GM15510 (cell line): ENCODE data around the gene CTSH.

Experiments
- POLR2A ChIP-seq: IDR thresholded peaks from 3 replicates; pipeline ENCODE4 v1.6.1; 2011; ENCODE audit warnings: borderline replicate concordance; ENCODE audit not compliant: insufficient read length; ENCODE audit errors: extremely low read depth

The CTSH gene

DNA sequence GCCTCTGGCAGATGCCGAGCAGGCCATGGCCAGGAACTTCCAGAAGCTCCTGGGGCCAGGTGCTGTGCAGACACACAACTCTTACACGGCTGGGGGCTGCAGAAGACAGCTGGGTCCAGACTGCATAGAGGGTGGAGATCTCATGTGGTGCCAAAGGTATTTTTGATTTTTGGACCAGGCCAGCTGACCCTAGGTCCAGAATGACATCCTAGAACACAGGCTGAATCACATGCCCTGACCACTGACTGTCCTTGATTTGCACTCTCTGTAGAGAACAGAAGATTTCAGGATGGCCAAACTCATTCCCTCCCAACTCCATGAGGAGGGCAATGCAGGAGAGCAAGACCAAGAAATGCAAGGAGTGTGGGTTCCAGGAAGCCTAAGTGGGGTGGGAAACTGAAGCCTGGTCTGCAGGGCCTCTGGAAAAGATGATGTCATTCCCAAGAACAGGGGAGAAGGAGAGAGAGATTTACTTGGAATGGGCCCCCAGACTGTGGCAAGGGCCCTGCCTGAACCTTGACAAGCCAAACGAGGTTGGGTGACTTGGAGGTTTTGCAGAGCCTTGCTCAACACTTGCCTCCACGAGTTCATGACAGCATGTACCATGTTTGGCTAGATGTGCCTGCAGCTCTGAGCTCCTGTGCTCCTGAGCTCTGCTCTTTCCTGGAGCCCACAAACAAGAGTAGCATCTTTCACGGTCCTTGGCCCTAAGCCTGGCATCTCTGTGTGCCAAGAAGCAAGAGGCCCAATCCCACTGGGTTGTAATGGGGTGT lies 38.5 kb upstream of the CTSH start:
- no peak for TF ChIP-seq POLR2A

DNA sequence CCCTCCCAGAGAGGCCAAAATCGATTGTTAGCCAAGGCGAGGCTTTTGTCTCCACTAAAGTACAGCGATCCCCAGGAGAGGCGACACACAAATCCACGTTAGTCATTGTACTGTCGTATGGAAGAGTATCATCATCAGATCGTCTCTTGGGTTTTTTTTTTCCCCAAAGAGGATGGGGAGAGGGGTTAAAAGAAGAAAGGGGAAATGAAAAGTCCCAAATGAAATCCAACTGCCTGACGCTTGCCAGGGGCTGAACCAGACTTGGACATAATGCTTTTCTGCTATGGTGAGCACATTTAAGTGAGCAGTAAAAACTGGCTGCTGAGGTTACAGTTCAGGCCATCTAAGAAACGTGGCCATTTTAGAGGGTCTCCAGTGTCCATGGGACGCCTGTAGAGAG lies 37.9 kb upstream of the CTSH start:
- TF ChIP-seq POLR2A: no peak

DNA sequence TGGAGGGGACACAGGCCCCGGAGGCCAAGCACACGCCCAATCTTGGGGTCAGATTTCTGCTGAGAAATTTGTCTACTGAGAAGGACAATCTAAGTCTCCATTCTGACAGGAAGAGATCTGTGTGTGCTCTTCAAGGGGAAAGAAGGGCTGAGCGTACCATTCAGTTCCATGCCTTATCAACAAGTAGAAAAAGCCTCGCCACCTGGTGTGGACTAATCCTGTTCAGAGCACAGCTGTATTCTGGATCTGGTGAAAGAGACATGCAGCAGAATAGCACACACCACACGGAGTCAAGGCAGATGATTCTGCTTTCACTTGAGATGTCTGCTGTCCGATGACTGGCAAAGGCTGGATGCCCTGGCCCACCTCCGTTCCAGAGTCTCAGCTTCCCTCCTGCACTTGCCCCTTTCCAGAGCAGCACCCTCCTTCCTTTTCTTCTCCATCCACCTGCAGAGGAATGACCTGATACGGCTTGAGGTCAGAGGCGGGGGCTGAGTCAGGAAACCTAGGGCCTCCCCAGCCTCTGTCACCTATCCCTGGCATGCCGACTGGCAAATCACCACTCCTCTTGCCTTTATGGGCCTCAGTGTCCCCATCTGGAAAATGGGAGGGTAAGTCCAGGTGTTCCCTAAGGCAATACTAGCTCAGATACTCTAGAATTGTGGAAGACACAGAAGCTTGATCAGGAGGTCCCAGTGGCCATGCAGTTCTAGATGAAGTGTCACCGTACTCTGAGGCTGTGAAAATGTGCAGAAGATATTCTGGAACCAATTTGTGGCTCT lies 36.9 kb upstream of the CTSH start:
- TF ChIP-seq POLR2A: no peak

DNA sequence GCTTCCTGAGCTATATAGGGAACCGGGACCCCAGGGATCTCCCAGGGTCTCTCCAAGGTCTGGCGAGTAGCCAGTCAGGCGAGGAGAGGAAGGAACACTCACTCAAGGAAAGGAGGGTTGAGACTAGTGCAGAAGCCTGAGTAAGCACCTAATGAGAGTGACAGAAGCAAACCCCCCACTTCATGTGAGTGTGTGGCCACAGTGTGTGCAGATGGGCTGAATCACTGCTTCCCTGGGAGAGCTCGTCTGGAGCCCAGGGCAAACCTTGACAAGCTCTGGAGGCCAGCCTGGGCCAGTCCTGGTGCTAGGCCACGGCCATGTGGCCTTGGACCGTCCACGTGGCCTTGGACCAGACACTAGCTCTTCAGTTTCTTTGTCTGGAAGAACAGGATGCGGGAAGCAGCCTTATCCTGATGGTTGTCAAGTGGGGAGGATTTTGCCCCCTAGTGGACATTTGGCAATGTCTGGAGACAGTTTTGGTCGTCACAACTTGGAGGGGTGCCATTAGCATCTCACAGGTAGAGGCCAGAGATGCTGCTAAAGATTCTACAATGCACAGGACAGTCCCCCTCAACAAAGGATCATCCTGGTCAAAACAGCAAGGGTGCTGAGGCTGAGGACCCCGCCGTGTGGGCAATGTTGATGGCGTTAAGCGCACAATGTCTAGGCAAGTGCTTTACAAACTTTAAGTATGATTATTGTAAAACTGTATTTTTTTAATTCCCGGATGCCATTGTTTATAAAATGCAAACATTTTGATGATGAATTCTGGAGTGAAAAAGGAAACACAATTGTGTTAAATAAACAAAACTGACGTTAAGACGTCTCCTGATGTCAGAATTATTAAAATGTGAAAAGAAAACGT lies 34.8 kb upstream of the CTSH start:
- no peak for TF ChIP-seq POLR2A

DNA sequence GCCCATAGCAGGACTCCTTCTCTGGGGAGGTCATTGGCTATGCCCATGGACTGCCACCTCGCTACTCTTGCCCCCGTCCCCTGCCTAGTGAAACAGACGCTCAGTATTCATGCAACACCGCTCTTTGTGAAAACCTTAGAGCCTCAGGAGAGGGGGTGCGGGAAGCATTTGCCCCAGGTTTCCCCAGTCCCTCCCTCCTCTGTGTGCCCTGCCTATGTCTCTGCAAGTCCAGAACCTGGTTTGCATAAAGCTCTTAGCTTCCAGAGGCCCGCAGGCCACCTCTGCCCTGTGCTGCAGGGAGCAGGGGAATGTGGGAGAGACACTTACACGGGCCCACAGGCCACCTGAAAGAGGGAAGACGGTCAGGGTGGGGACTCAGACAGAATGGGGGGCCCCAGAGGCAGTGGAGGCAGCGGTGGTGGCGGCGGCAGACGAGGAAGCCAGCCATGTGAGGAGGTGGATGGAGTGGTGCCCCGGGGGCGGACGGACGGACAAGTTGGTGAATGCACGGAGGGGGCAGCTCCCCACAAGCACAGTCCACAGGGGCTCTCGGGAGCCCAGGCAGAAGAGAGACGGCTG lies 33.8 kb upstream of the CTSH start:
- TF ChIP-seq POLR2A: peak; percentile 44

DNA sequence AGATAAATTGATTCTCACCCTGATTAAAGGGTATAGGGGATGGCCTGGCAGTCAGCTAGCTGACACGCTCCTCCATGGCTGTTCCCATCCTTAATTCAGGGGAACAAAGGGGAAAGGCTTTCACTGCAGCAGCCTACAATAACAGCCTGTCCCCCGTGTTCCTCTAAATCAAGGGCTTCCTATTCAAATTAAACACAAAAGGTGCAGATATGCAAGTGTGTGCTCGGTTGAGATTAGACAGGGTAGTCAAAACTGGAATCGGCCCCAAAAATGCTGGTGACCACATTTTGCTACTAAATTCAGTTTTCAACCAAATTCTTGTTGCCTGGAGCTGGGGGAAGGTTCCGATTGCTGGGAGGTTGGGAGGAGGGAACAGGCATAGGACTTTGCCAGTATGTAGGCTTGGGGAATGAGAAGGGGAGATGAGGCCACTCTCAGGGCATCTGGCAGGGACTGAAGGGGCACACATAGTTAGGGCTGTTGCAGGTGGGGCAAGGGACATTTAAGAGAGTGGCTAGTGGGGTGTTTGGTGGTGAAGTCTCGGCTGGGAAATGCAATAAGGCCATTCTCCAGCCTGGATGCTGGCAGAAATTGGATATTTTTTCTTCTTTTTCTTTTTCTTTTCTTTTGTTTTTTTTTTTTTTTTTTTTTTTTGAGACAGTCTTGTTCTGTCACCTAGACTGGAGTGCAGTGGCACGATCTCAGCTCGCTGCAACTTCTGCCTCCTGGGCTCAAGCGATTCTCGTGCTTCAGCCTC lies 32.9 kb upstream of the CTSH start:
- no peak for TF ChIP-seq POLR2A

DNA sequence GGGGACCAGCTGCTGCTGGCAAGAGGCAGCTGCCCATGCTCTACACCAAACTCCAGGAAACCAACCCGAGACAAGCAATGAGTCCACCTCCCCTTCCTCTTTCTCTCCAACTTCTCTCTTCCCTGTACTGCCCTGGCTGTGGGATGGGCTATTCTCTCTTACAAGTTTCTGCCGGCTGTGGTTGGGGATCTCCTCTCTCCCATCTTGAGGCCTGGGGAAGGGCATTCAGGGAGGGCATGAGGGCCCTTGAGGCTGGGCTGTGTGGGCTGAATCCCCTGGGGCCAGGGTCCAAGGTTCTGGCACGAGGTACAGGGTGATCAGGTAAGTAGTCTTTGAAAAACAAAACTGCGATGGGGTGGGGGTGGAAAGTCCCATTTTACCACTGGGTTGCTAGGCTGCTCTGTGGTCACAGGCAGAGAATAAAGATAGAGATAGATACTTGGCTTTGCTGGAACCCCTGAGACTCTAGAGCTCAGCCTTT lies 32.3 kb upstream of the CTSH start:
- TF ChIP-seq POLR2A: no peak

DNA sequence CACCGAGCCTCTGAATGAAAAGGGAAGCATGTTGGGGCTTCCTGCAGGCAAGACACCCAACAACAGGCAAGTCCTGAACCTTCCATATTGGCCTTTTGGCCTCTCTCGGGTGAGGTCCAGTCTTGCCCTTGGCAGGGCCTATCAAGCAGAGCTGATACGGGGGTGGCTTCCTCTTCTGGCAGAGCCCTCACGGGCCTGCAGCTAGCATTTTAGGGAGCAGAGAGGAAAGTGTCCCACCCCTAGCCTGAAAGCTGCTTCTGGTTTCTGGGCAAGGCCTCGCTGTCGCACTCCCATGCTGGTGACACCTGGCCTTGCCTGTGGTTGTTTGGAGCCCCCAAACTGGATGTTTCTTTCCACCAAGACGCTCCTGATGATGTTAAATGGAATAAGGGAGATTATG lies 31.8 kb upstream of the CTSH start:
- TF ChIP-seq POLR2A: no peak

DNA sequence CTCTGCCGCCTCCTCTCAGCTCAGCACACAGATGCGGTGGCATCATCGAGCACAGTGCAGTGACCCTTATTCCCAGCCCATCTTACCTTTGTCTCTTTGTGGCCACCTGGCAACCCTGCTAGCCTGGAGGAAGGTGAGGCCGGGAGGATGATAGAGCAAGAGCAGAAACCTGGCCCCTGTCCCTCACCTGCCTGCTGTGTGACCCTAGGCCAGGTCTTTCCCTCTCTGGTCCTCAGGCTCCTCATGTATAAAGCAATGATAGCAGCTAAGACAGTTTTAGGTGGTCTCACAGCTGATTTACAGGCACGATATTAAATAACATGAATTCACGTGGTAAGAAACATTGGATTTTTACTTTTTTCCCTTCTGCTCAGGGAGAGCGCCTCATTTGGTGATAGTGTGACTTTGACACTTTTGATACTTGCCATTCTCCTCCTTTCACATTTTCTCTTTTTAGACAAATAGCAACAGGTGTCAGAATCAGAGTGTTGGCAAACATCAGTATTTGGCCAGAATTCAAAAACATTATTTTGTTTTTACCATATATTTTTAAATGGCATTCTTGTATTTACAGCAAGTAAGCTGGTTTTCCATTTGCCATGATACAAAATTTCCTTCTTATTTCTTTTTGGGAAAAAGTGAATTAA lies 29.5 kb upstream of the CTSH start:
- no peak for TF ChIP-seq POLR2A

DNA sequence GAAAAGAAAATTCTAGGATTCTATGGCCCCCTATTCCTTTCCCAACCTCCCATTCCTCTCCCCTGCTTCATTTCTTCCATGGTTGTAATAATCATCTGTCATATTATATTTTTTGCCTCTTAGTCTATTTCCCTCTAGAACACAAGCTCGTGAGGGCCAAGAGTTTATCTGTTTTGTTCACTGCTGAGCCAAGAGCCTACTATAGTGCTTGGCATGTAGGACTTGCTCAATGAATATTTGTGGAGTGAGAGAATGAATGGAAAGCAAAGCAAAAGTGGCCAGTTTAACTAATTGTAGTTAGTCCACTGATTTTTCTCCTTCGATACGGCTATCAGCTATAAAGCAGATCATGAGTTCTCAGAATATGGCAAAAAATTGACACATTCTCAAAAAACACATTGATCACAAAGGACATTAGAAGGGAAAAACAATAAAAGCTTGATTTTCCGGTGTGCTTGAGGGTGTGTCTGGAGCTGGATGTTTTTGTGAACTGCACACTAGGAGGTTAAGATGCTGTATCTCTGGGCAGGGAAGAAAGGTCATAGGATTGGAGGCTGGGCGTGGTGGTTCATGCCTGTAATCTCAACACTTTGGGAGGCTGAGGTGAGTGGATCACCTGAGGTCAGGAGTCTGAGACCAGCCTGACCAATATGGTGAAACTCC lies 25.0 kb upstream of the CTSH start:
- TF ChIP-seq POLR2A: no peak

DNA sequence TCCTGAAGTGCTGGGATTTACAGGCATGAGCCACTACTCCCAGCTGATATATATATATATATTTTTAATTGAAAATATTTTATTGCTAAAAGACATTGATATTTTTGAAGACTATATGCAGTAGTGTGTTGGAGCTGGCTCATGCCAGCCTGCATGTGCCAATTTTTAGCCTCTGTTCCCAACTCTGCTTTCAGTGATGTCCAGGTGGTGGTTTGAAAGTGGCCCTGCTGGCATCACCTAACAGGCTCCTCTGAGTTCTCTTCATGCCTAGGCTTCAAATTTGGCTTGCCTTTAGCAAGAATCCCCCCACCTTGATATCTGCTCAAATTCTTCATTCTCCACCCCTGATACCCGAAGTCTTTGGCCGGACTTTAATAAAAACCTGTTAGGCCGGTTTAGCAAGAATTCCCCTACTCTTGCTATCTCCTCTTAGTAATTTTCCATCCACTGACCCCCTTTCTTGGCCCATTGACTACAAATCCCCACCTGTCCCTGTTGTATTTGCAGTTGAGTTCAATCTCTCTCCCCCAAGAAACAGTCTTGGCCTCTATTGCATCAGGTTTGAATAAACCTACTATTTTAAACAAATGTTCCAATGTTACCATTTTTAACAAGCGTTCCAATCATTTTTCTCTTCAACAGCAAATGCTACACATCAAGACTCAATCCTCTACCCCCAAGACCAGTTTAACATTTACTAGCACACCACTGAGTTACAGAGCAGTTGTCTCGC lies 23.9 kb upstream of the CTSH start:
- no peak for TF ChIP-seq POLR2A

DNA sequence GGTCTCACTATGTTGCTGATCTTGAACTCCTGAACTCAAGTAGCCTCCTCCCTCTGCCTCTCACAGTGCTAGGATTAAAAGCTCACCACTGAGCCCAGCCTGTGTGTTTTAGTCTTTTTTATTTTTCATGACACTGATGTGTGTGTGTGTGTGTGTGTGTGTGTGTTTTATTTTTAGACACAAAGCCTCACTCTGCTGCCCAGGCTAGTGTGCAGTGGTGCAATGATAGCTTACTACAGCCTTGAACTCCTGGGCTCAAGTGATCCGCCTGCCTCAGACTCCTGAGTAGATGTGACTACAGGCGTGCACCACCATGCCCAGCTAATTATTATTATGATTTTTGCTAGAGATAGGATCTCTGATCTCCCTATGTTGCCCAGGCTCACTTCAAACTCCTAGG lies 23.3 kb upstream of the CTSH start:
- no peak for TF ChIP-seq POLR2A
